Esophagus muscularis mucosa (tissue), 4 donors: ENCODE results near the gene GRK4. TPM values are rescaled to one million over a fixed set of nuclear protein-coding genes. Genes with fewer than 3 reads are reported as not detected.

ENCODE experiments used
- DNase-seq: peaks from one replicate; pipeline ENCODE4 v3.0.0-alpha.2; 2017; ENCODE audit errors: extremely low spot score
- H3K27ac ChIP-seq, 4 donors: fragments of 200-600 bp; sonication (generic); replicated peaks in 1 of 4; 1 replicate in 3 of 4; 2 replicates in 1 of 4; pipeline ENCODE4 v1.5.1; 2016 to 2019; ENCODE audit warnings: mild to moderate bottlenecking in 1 of 4
- H3K27me3 ChIP-seq, 4 donors: fragments of 200-600 bp; sonication (generic); one replicate each; pipeline versions ENCODE4 v1.5.1 to v1.6.0; 2016 to 2019
- H3K36me3 ChIP-seq, 4 donors: fragments of 200-600 bp; sonication (generic); one replicate each; pipeline ENCODE4 v1.5.1; 2016 to 2019
- H3K4me1 ChIP-seq, 4 donors: fragments of 200-600 bp; sonication (generic); one replicate each; pipeline ENCODE4 v1.5.1; 2016 to 2019
- H3K4me3 ChIP-seq, 4 donors: fragments of 200-600 bp; sonication (generic); 1 replicate in 2 of 4; 2 replicates in 2 of 4; pipeline ENCODE4 v1.5.1; 2016 to 2019; ENCODE audit warnings: mild to moderate bottlenecking in 4 of 4, moderate library complexity in 1 of 4
- H3K9me3 ChIP-seq, 4 donors: fragments of 200-600 bp; sonication (generic); 1 replicate in 3 of 4; 2 replicates in 1 of 4; pipeline ENCODE4 v1.5.1; 2016 to 2019
- CTCF ChIP-seq, 3 experiments: fragments of 200-600 bp in 2 of 3; fragments of 450-650 bp in 1 of 3; sonication (generic) in 2 of 3; IDR thresholded peaks; one replicate each; pipeline ENCODE4 v1.5.1; 2017 to 2019; ENCODE audit warnings: antibody characterized with exemption in 3 of 3, mild to moderate bottlenecking in 2 of 3, moderate library complexity in 1 of 3
- EP300 ChIP-seq: sonication (generic); formaldehyde crosslinking; IDR thresholded peaks from one replicate; pipeline ENCODE4 v1.6.1; 2017; ENCODE audit warnings: antibody characterized with exemption
- POLR2A ChIP-seq: fragments of 450-650 bp; IDR thresholded peaks from one replicate; pipeline ENCODE4 v1.6.1; 2017; ENCODE audit warnings: antibody characterized with exemption, moderate library complexity, mild to moderate bottlenecking, low read depth
- POLR2AphosphoS5 ChIP-seq, 2 donors: sonication (generic); formaldehyde crosslinking; IDR thresholded peaks; one replicate each; pipeline ENCODE4 v1.6.1; 2017; ENCODE audit warnings: antibody characterized with exemption in 2 of 2
- WGBS: methylation state at CpG from one replicate; pipeline ENCODE4 v1.1.5; 2018; 5-methylcytosine and 5-hydroxymethylcytosine counted together
- intact Hi-C: fragments of 100-400 bp; cut with DNase I; formaldehyde crosslinking; loops from one replicate; pipeline ENCODE4 v1.15.1; 2023
- total RNA-seq, 4 donors: library from RNA; depleted of rRNA; stranded (reverse); fragments of >200 nt; gene quantifications; one replicate each; pipeline versions ENCODE4 v1.1.0 to v1.2.1, GENCODE V29; 2016

The GRK4 gene
- total RNA-seq, 4 donors from 2014 or later: 4.8 to 8.0 (median 6.4) TPM

GRCh38 chr4:2947926-2948325 lies 15.4 kb upstream of the GRK4 start:
- H3K36me3 ChIP-seq: peaks cover 82 to 100% (median 100%) of the 10 kb centered on the region in 4 donors
- no peaks in the 10 kb centered on the region for H3K27me3 ChIP-seq
- WGBS: 84% methylated on average over 10 of the region's 11 CpGs
- no peaks in the 10 kb centered on the region for H3K4me1 ChIP-seq
- no peak overlapping the region for H3K27ac ChIP-seq
- no peak for TF ChIP-seq POLR2AphosphoS5 (IDR thresholded peaks at IDR 0.05)
- no peak for TF ChIP-seq EP300
- no peak for TF ChIP-seq POLR2A
- TF ChIP-seq CTCF (IDR thresholded peaks at IDR 0.05): no peak
- no peaks in the 10 kb centered on the region for H3K9me3 ChIP-seq
- no peak overlapping the region for H3K4me3 ChIP-seq
- DNase-seq: no peak
- intact Hi-C loops: no loop called here

- Histone ChIP-seq H3K36me3 (peaks cover 79 to 100% (median 100%) of the 10 kb centered on the region in 4 donors), H3K27ac (no peak overlapping the region), H3K4me3 (no peak overlapping the region), H3K9me3 (no peaks in the 10 kb centered on the region), H3K4me1 (no peaks in the 10 kb centered on the region), H3K27me3 (no peaks in the 10 kb centered on the region)
- WGBS: 86% methylated on average over 13 of the region's 14 CpGs
- no peak for TF ChIP-seq POLR2AphosphoS5 (IDR thresholded peaks at IDR 0.05)
- TF ChIP-seq CTCF (IDR thresholded peaks at IDR 0.05): peak in 2 of 3 experiments; percentile 10 to 39
- no peak for DNase-seq
- intact Hi-C loops: no loop called here
Observed at GRCh38 chr4:2948895-2949781, 14.2 kb upstream of the GRK4 start.

- no peak overlapping the region for H3K27ac ChIP-seq
- DNase-seq: no peak
- H3K4me3 ChIP-seq: no peak overlapping the region
- no peaks in the 10 kb centered on the region for H3K4me1 ChIP-seq
- 91% methylated on average over 11 of the region's 11 CpGs for WGBS
- peaks cover 73 to 100% (median 100%) of the 10 kb centered on the region in 4 donors for H3K36me3 ChIP-seq
- no peak for TF ChIP-seq CTCF (IDR thresholded peaks at IDR 0.05)
- TF ChIP-seq POLR2A: no peak
- TF ChIP-seq POLR2AphosphoS5 (IDR thresholded peaks at IDR 0.05): no peak
- TF ChIP-seq EP300: no peak
- intact Hi-C loops: no loop called here
- H3K27me3 ChIP-seq: no peaks in the 10 kb centered on the region
- H3K9me3 ChIP-seq: no peaks in the 10 kb centered on the region
Observed at GRCh38 chr4:2949782-2950125, 13.6 kb upstream of the GRK4 start.

GRCh38 chr4:2950221-2950989 lies 13.0 kb upstream of the GRK4 start:
- WGBS: 92% methylated on average over 16 of the region's 16 CpGs
- no peak for DNase-seq
- no peak for TF ChIP-seq POLR2AphosphoS5 (IDR thresholded peaks at IDR 0.05)
- no peak for TF ChIP-seq EP300
- TF ChIP-seq POLR2A: no peak
- TF ChIP-seq CTCF (IDR thresholded peaks at IDR 0.05): no peak
- Histone ChIP-seq H3K27ac (no peak overlapping the region), H3K4me1 (no peaks in the 10 kb centered on the region), H3K4me3 (no peak overlapping the region), H3K9me3 (no peaks in the 10 kb centered on the region), H3K36me3 (peaks cover 67 to 100% (median 97%) of the 10 kb centered on the region in 4 donors), H3K27me3 (no peaks in the 10 kb centered on the region)
- intact Hi-C loops: no loop called here
